ENCODE results near the gene MUSTN1. TPM values are rescaled to one million over a fixed set of nuclear protein-coding genes. Genes with fewer than 3 reads are reported as not detected.

Gene MUSTN1
- total RNA-seq, 2 experiments from 2014 or later, result 0.28 to 1.7 TPM

DNA sequence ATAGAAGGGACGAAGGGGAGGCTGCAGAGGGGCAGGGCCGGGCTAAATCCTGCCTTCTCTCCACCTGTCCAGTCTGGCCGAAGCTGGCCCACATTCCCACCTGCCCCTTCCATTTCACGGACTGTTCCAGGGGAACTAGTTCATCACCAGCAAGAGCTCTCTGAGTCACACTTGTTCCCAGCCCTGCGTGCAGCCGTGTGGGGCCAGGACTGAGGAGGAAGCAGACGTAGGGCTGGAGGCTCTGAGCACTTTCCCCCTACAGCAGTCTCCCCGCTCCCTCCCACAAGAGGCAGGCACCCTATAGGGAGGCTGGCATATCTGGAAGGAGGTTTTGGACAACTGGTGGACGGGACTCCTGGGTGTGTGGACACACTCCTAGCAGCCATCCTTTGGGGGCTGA lies 7.4 kb downstream of the MUSTN1 start:
- H3K4me2 ChIP-seq (ENCODE audit: low read length), result no peak overlapping the region
- no peaks in the 10 kb centered on the region for H3K4me1 ChIP-seq (ENCODE audit: insufficient read depth, low read length, poor library complexity, severe bottlenecking)
- no peak for TF ChIP-seq EZH2phosphoT487 (IDR thresholded peaks at IDR 0.05; ENCODE audit: borderline replicate concordance, low read depth, low read length)
- TF ChIP-seq, protein P1, sequence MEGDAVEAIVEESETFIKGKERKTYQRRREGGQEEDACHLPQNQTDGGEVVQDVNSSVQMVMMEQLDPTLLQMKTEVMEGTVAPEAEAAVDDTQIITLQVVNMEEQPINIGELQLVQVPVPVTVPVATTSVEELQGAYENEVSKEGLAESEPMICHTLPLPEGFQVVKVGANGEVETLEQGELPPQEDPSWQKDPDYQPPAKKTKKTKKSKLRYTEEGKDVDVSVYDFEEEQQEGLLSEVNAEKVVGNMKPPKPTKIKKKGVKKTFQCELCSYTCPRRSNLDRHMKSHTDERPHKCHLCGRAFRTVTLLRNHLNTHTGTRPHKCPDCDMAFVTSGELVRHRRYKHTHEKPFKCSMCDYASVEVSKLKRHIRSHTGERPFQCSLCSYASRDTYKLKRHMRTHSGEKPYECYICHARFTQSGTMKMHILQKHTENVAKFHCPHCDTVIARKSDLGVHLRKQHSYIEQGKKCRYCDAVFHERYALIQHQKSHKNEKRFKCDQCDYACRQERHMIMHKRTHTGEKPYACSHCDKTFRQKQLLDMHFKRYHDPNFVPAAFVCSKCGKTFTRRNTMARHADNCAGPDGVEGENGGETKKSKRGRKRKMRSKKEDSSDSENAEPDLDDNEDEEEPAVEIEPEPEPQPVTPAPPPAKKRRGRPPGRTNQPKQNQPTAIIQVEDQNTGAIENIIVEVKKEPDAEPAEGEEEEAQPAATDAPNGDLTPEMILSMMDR (conservative IDR thresholded peaks at IDR 0.05; ENCODE audit: low read length), result no peak
- no peaks in the 10 kb centered on the region for H4K20me1 ChIP-seq (ENCODE audit: insufficient read depth, low read length)
- POLR2A ChIA-PET, result no interaction called here
- no peak for DNase-seq (ENCODE audit: low spot score)
- no peak overlapping the region for H3K27ac ChIP-seq (ENCODE audit: low read depth, low read length, poor library complexity, severe bottlenecking)
- no TSS peak for BruUV-seq (replicated peaks)
- no peaks in the 10 kb centered on the region for H3K9me3 ChIP-seq (ENCODE audit: low read length)
- H3K36me3 ChIP-seq (ENCODE audit: insufficient read depth, low read length), result no peaks in the 10 kb centered on the region
- CTCF ChIA-PET (ENCODE audit: unreplicated experiment), result no interaction called here
- intact Hi-C loops (cut with micrococcal nuclease; ENCODE audit: unreplicated experiment), result no loop called here
- no peak overlapping the region for H3K4me3 ChIP-seq (ENCODE audit: low read depth, low read length, poor library complexity, severe bottlenecking)
- H3K9me2 ChIP-seq (ENCODE audit: insufficient read depth, low read length), result no peaks in the 10 kb centered on the region
- no peak overlapping the region for H2AFZ ChIP-seq (ENCODE audit: low read length)
- H3K79me2 ChIP-seq (ENCODE audit: insufficient read depth, low read depth, low read length), result no peaks in the 10 kb centered on the region

DNA sequence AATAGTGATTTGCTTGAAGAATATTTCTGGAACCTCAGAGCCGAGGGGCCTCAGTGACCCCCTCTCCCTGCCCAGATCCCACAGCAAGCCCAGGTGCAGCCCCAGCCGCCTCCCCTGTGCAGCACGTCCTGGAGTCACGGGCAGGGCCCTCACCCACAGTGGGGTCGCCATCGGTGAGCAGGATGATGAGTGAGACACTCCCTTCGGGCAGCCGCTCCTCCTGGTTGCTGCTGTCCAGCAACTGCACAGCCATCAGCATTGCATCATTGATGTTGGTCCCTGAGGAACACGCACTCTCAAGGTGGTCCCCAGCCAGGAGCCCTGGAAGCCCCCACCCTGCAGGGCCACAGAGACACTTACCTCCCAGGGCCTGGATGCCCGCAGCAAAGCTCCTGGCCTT lies 10.8 kb downstream of the MUSTN1 start:
- Histone ChIP-seq H3K79me2 (ENCODE audit: insufficient read depth, low read depth, low read length) (no peaks in the 10 kb centered on the region), H2AFZ (ENCODE audit: low read length) (no peak overlapping the region), H3K4me1 (ENCODE audit: insufficient read depth, low read length, poor library complexity, severe bottlenecking) (no peaks in the 10 kb centered on the region), H3K4me3 (ENCODE audit: low read depth, low read length, poor library complexity, severe bottlenecking) (no peak overlapping the region), H3K36me3 (ENCODE audit: insufficient read depth, low read length) (no peaks in the 10 kb centered on the region), H3K27ac (ENCODE audit: low read depth, low read length, poor library complexity, severe bottlenecking) (no peak overlapping the region), H3K9me2 (ENCODE audit: insufficient read depth, low read length) (no peaks in the 10 kb centered on the region), H3K9me3 (ENCODE audit: low read length) (no peaks in the 10 kb centered on the region), H4K20me1 (ENCODE audit: insufficient read depth, low read length) (no peaks in the 10 kb centered on the region), H3K4me2 (ENCODE audit: low read length) (no peak overlapping the region)
- DNase-seq (ENCODE audit: low spot score), result no peak
- no TSS peak for BruUV-seq (replicated peaks)
- intact Hi-C loops (cut with micrococcal nuclease; ENCODE audit: unreplicated experiment), result no loop called here
- ChIA-PET CTCF (ENCODE audit: unreplicated experiment) (no interaction called here), POLR2A (no interaction called here)
- TF ChIP-seq, protein P1 (conservative IDR thresholded peaks at IDR 0.05; ENCODE audit: low read length), result no peak
- TF ChIP-seq EZH2phosphoT487 (IDR thresholded peaks at IDR 0.05; ENCODE audit: borderline replicate concordance, low read depth, low read length), result no peak

DNA sequence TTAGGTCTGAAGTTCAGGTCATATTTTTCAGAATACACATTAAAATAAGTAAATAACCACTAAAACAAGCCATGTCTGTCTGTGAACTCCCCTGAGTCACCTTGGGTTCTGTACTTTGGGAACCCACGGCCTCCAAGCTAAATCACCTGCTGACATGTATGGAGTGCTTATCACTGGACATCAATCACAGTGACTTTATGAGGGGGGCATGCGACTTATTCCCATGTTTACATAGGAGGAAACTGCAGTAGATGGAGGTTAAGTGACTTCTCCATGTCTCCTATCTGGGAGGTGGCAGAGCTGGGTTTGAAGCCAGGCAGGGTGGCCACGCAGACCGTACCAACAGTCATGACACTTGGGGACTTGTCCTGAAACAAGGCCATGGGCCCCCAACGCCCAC lies 12.5 kb downstream of the MUSTN1 start:
- ChIA-PET CTCF (ENCODE audit: unreplicated experiment) (no interaction called here), POLR2A (no interaction called here)
- Histone ChIP-seq H3K27ac (ENCODE audit: low read depth, low read length, poor library complexity, severe bottlenecking) (no peak overlapping the region), H4K20me1 (ENCODE audit: insufficient read depth, low read length) (no peaks in the 10 kb centered on the region), H3K79me2 (ENCODE audit: insufficient read depth, low read depth, low read length) (no peaks in the 10 kb centered on the region), H2AFZ (ENCODE audit: low read length) (no peak overlapping the region), H3K9me2 (ENCODE audit: insufficient read depth, low read length) (no peaks in the 10 kb centered on the region), H3K4me2 (ENCODE audit: low read length) (no peak overlapping the region), H3K4me1 (ENCODE audit: insufficient read depth, low read length, poor library complexity, severe bottlenecking) (no peaks in the 10 kb centered on the region), H3K9me3 (ENCODE audit: low read length) (no peaks in the 10 kb centered on the region), H3K36me3 (ENCODE audit: insufficient read depth, low read length) (no peaks in the 10 kb centered on the region), H3K4me3 (ENCODE audit: low read depth, low read length, poor library complexity, severe bottlenecking) (no peak overlapping the region)
- intact Hi-C loops (cut with micrococcal nuclease; ENCODE audit: unreplicated experiment), result no loop called here
- BruUV-seq (replicated peaks), result no TSS peak
- no peak for DNase-seq (ENCODE audit: low spot score)
- TF ChIP-seq, protein P1 (conservative IDR thresholded peaks at IDR 0.05; ENCODE audit: low read length), result no peak
- TF ChIP-seq EZH2phosphoT487 (IDR thresholded peaks at IDR 0.05; ENCODE audit: borderline replicate concordance, low read depth, low read length), result no peak

Measured in OCI-LY7 (cell line).